Smooth muscle cell (in vitro differentiated cells): ENCODE results near the gene NR0B2. TPM values are rescaled to one million over a fixed set of nuclear protein-coding genes. Genes with fewer than 3 reads are reported as not detected.
"Not testable (repeated sequence)": the region's sequence is repeated elsewhere in the genome, so short reads cannot be mapped to it uniquely, and the experiment has no call there.

Experiments
- DNase-seq: peaks from one replicate; lab custom pipeline; 2025; ENCODE audit not compliant: unreplicated experiment; lab: John Stamatoyannopoulos, UW
- H2AFZ ChIP-seq: fragments of 200-600 bp; sonication (generic); 2 replicates; pipeline ENCODE4 v1.6.0; 2016; ENCODE audit warnings: antibody characterized with exemption, low read depth, mild to moderate bottlenecking
- H3F3A ChIP-seq: fragments of 200-600 bp; sonication (generic); 2 replicates; pipeline ENCODE4 v1.6.0; 2017; ENCODE audit warnings: antibody characterized with exemption, low read depth
- H3K27ac ChIP-seq: fragments of 200-600 bp; sonication (generic); 2 replicates; pipeline ENCODE4 v1.5.1; 2016; ENCODE audit warnings: low read depth, mild to moderate bottlenecking
- H3K27me3 ChIP-seq: fragments of 200-600 bp; sonication (generic); 2 replicates; pipeline ENCODE4 v1.6.1; 2016; ENCODE audit warnings: low read depth, mild to moderate bottlenecking
- H3K36me3 ChIP-seq: fragments of 200-600 bp; sonication (generic); 2 replicates; pipeline ENCODE4 v1.5.1; 2016; ENCODE audit warnings: low read depth
- H3K4me1 ChIP-seq: fragments of 200-600 bp; sonication (generic); 2 replicates; pipeline ENCODE4 v1.5.1; 2016; ENCODE audit warnings: low read depth
- H3K4me2 ChIP-seq: fragments of 200-600 bp; sonication (generic); 2 replicates; pipeline ENCODE4 v1.6.0; 2016; ENCODE audit warnings: mild to moderate bottlenecking
- H3K4me3 ChIP-seq: fragments of 200-600 bp; sonication (generic); 2 replicates; pipeline ENCODE4 v1.5.1; 2016; ENCODE audit warnings: mild to moderate bottlenecking
- H3K79me2 ChIP-seq: fragments of 200-600 bp; sonication (generic); 2 replicates; pipeline ENCODE4 v1.6.0; 2016; ENCODE audit warnings: low read depth, mild to moderate bottlenecking
- H3K9ac ChIP-seq: fragments of 200-600 bp; sonication (generic); 2 replicates; pipeline ENCODE4 v1.6.0; 2016; ENCODE audit warnings: low read depth
- H3K9me3 ChIP-seq: fragments of 200-600 bp; sonication (generic); replicated peaks from 2 replicates; pipeline ENCODE4 v1.5.1; 2016; ENCODE audit warnings: low read depth
- H4K20me1 ChIP-seq: fragments of 200-600 bp; sonication (generic); 2 replicates; pipeline ENCODE4 v1.6.0; 2016; ENCODE audit warnings: low read depth
- WGBS: methylation state at CpG from one replicate; pipeline ENCODE4 v1.1.7; 2016; ENCODE audit warnings: low lambda C conversion rate; 5-methylcytosine and 5-hydroxymethylcytosine counted together
- polyA plus RNA-seq: library from polyadenylated mRNA; unstranded; fragments of >200 nt; fragmentation: Nextera tagmentation; extraction: Ambion mirVana; gene quantifications from 2 replicates; pipeline ENCODE4 v1.2.1, GENCODE V29; 2016
- total RNA-seq: library from RNA; depleted of rRNA; stranded (reverse); fragments of >200 nt; gene quantifications from 2 replicates; pipeline ENCODE4 v1.2.3, GENCODE V29; 2014
- TF ChIP-seq, protein P1 (sequence below): fragments of 200-600 bp; sonication (generic); IDR thresholded peaks from 2 replicates; pipeline ENCODE4 v1.5.1; 2017; ENCODE audit warnings: borderline replicate concordance, mild to moderate bottlenecking, antibody characterized with exemption; ENCODE audit not compliant: insufficient read depth, poor library complexity, severe bottlenecking

NR0B2 gene
- total and polyA plus RNA-seq, 2 experiments from 2014 or later, result not detected

DNA sequence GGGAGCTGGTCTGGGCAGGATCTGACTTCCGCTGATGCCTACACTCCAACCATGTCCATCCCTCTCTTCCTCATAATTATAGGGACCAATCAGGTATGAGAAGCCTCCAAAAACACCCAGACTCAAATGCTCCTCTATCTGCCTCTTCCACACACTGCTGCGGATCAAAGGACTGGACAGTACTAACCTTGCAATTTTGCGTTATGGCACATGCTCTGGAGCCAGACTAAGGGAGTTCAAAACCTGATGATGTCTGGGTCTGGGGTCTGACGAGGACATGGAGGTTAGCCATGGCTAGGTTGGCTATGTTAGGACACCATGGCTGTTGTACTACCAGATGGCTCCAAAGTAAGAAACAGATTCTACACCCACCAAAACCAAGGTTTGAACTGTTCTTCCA is 34.0 kb downstream of the NR0B2 start:
- TF ChIP-seq, protein P1, sequence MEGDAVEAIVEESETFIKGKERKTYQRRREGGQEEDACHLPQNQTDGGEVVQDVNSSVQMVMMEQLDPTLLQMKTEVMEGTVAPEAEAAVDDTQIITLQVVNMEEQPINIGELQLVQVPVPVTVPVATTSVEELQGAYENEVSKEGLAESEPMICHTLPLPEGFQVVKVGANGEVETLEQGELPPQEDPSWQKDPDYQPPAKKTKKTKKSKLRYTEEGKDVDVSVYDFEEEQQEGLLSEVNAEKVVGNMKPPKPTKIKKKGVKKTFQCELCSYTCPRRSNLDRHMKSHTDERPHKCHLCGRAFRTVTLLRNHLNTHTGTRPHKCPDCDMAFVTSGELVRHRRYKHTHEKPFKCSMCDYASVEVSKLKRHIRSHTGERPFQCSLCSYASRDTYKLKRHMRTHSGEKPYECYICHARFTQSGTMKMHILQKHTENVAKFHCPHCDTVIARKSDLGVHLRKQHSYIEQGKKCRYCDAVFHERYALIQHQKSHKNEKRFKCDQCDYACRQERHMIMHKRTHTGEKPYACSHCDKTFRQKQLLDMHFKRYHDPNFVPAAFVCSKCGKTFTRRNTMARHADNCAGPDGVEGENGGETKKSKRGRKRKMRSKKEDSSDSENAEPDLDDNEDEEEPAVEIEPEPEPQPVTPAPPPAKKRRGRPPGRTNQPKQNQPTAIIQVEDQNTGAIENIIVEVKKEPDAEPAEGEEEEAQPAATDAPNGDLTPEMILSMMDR, result no peak
- Histone ChIP-seq H3K27ac (no peak overlapping the region), H4K20me1 (peaks cover 6% of the 10 kb centered on the region), H3F3A (peaks cover 20% of the 10 kb centered on the region), H3K4me3 (no peak overlapping the region), H3K9me3 (no peaks in the 10 kb centered on the region), H3K27me3 (no peaks in the 10 kb centered on the region), H3K36me3 (peaks cover 8% of the 10 kb centered on the region), H2AFZ (no peak overlapping the region), H3K4me1 (peaks cover 8% of the 10 kb centered on the region), H3K9ac (no peak overlapping the region), H3K79me2 (no peaks in the 10 kb centered on the region), H3K4me2 (no peak overlapping the region)
- WGBS, result 97% methylated on average over 4 of the region's 4 CpGs
- no peak for DNase-seq

DNA sequence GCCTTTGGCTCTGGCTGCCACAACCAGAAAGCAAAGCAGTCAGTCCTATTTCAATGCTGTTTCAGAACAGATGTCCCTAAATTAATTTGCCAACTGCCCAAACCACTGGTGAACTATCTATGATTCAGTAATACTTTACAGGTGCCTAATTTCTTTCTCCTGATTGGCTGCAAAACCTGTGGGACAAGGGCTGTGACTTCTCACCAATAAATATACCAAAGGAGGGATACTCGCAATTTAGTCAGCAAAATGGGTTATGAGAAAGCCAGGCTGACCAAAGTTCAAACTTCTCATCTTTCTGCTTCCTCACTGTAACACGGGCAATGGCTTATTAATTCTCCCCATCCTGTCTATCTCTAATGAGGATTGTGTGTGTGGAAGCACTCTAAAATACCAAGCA is 36.4 kb downstream of the NR0B2 start:
- WGBS, result 82% methylated on average over 2 of the region's 2 CpGs
- TF ChIP-seq, protein P1, result no peak
- no peak for DNase-seq
- Histone ChIP-seq H3K27me3 (no peaks in the 10 kb centered on the region), H2AFZ (no peak overlapping the region), H4K20me1 (peaks cover 6% of the 10 kb centered on the region), H3K36me3 (peaks cover 8% of the 10 kb centered on the region), H3K79me2 (no peaks in the 10 kb centered on the region), H3K27ac (peak overlapping the region; percentile 7), H3K9ac (no peak overlapping the region), H3F3A (peaks cover 20% of the 10 kb centered on the region), H3K4me1 (peaks cover 16% of the 10 kb centered on the region), H3K9me3 (no peaks in the 10 kb centered on the region), H3K4me2 (no peak overlapping the region), H3K4me3 (no peak overlapping the region)

DNA sequence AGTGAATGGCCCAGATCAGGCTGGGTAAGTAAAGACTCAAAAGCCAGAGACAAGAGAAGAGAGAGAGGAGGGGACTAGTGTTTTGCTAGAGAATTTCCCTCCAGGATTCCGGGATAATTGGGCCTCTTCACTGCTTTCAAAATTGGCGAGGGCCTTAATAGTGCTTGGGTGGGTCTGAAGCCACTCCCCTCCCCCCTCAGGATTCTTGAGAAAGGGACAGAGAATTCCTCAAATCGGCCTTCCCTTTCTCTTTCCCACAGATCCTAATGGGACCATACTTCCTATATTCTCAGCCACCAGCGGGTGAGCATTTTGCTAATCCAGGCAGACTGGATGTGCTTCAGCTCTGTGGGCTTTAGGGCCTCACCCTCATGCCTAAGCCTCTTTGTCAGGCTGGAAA is 38.9 kb downstream of the NR0B2 start:
- Histone ChIP-seq H3K27ac (peak overlapping the region; percentile 56), H4K20me1 (no peaks in the 10 kb centered on the region), H3K36me3 (no peaks in the 10 kb centered on the region), H3K9ac (no peak overlapping the region), H3K4me2 (no peak overlapping the region), H3F3A (peaks cover 4% of the 10 kb centered on the region), H3K27me3 (no peaks in the 10 kb centered on the region), H2AFZ (no peak overlapping the region), H3K4me1 (peaks cover 16% of the 10 kb centered on the region), H3K9me3 (no peaks in the 10 kb centered on the region), H3K79me2 (no peaks in the 10 kb centered on the region), H3K4me3 (no peak overlapping the region)
- 44% methylated on average over 4 of the region's 4 CpGs for whole genome bisulfite sequencing
- TF ChIP-seq, protein P1, result no peak
- no peak for DNase-seq

DNA sequence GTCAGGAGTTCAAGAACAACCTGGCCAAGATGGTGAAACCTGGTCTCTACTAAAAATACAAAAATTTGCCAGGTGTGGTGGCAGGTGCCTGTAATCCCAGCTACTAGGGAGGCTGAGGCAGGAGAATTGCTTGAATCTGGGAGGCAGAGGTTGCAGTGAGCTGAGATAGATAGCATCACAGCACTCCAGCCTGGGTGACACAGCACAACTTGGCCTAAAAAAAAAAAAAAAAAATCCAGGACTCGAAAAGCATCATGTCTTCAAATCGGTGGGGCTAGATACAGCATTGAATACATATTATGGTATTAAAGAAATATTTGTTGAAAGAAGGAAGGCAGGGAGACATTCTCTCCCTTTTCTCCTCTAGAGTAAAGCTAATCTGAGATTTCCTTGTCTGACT is 40.7 kb downstream of the NR0B2 start:
- not testable (repeated sequence) for H2AFZ ChIP-seq, H3K4me3 ChIP-seq, H3K27me3 ChIP-seq, H3K9ac ChIP-seq, H4K20me1 ChIP-seq, DNase-seq, H3K36me3 ChIP-seq, H3K4me2 ChIP-seq, H3K79me2 ChIP-seq, H3K9me3 ChIP-seq, H3F3A ChIP-seq
- Histone ChIP-seq H3K4me1 (peaks cover 16% of the 10 kb centered on the region), H3K27ac (peak overlapping the region; percentile 71)
- 93% methylated on average over 2 of the region's 2 CpGs for WGBS
